ENCODE measurements around the gene PTPN14. TPM values are rescaled to one million over a fixed set of nuclear protein-coding genes. Genes with fewer than 3 reads are reported as not detected.
"Not testable (repeated sequence)": the region's sequence is repeated elsewhere in the genome, so short reads cannot be mapped to it uniquely, and the experiment has no call there.

Gene PTPN14
- total RNA-seq, 1 experiment from 2014 or later: 76.4 TPM

DNA sequence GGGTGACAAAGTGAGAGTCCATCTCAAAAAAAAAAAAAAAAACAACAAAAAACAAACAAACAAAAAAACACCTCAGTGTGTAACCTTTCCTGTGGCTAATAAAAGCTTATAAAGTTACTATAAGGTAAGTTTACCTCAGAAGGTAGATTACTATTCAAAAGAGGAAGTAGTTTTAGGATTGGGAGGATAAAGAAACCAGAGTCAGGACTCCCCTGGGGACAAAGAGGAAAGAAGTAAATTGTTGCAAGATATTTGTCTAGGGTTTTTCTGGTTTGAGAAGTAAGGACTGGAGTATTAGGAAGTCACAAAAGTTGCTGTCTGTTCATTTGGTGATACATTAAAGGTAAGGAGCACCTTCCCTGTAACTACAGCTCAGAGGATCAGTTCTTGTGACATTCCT lies 27.8 kb upstream of the PTPN14 start:
- no peaks in the 10 kb centered on the region for H4K20me1 ChIP-seq (ENCODE audit: control insufficient read depth, insufficient read depth, insufficient read length)
- no peak overlapping the region for H3K27ac ChIP-seq (ENCODE audit: insufficient read length, low read depth, low read length)
- H3K4me1 ChIP-seq (ENCODE audit: insufficient read depth, low read length): peaks cover 6% of the 10 kb centered on the region
- peaks cover 20 to 21% of the 10 kb centered on the region in 2 experiments for H3K9me3 Mint-ChIP-seq
- no peak overlapping the region for H2BK12ac ChIP-seq (ENCODE audit: insufficient read length, low read depth, low read length)
- no peaks in the 10 kb centered on the region for H3K9me3 ChIP-seq (ENCODE audit: control insufficient read depth, low read depth, low read length)
- H2BK120ac ChIP-seq (ENCODE audit: low read depth, low read length, poor library complexity, severe bottlenecking): no peak overlapping the region
- H3K9ac ChIP-seq (ENCODE audit: extremely low read depth, insufficient read length, low read length): no peak overlapping the region
- no peak overlapping the region for H2BK15ac ChIP-seq (ENCODE audit: low read depth, low read length)
- H3K27me3 Mint-ChIP-seq (ENCODE audit: low read depth): no peaks in the 10 kb centered on the region; the same call in 1 of the 2 replicates
- peaks cover 10 to 11% of the 10 kb centered on the region in 2 experiments for H3K4me1 Mint-ChIP-seq
- no peak overlapping the region for H3K56ac ChIP-seq (ENCODE audit: insufficient read length, low read depth, low read length)
- no peak overlapping the region for H2AFZ ChIP-seq (ENCODE audit: low read length)
- H3K4me3 Mint-ChIP-seq: no peak overlapping the region
- peaks cover 12 to 21% (median 16%) of the 10 kb centered on the region in 3 experiments for H3K36me3 Mint-ChIP-seq (ENCODE audit: insufficient read depth in 1 of 3, low read depth in 3 of 3)
- DNase-seq: no peak
- no peak overlapping the region for H3K18ac ChIP-seq (ENCODE audit: insufficient read length, low read depth, low read length)
- H4K8ac ChIP-seq (replicated peaks; ENCODE audit: insufficient read length, low read depth, low read length): no peak overlapping the region
- H3K79me1 ChIP-seq (ENCODE audit: insufficient read depth, low read depth, low read length, poor library complexity, severe bottlenecking): no peaks in the 10 kb centered on the region
- H3K27ac Mint-ChIP-seq: no peak overlapping the region
- H3T11ph ChIP-seq (ENCODE audit: low read length): no peak overlapping the region
- H3K27me3 ChIP-seq (ENCODE audit: insufficient read depth, low read length): no peaks in the 10 kb centered on the region
- H2BK20ac ChIP-seq (ENCODE audit: low read depth, low read length, poor library complexity, severe bottlenecking): no peak overlapping the region
- no peak overlapping the region for H3K23ac ChIP-seq (ENCODE audit: insufficient read length, low read depth, low read length)
- TF ChIP-seq, protein P1, sequence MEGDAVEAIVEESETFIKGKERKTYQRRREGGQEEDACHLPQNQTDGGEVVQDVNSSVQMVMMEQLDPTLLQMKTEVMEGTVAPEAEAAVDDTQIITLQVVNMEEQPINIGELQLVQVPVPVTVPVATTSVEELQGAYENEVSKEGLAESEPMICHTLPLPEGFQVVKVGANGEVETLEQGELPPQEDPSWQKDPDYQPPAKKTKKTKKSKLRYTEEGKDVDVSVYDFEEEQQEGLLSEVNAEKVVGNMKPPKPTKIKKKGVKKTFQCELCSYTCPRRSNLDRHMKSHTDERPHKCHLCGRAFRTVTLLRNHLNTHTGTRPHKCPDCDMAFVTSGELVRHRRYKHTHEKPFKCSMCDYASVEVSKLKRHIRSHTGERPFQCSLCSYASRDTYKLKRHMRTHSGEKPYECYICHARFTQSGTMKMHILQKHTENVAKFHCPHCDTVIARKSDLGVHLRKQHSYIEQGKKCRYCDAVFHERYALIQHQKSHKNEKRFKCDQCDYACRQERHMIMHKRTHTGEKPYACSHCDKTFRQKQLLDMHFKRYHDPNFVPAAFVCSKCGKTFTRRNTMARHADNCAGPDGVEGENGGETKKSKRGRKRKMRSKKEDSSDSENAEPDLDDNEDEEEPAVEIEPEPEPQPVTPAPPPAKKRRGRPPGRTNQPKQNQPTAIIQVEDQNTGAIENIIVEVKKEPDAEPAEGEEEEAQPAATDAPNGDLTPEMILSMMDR (conservative IDR thresholded peaks at IDR 0.05): no peak
- H2AK5ac ChIP-seq (ENCODE audit: insufficient read length, low read length): no peak overlapping the region
- no peaks in the 10 kb centered on the region for H3K23me2 ChIP-seq (ENCODE audit: insufficient read length, low read depth, low read length, poor library complexity, severe bottlenecking)
- no peak overlapping the region for H3K4me2 ChIP-seq (ENCODE audit: insufficient read depth, insufficient read length, low read length)
- H3K4ac ChIP-seq (ENCODE audit: low read depth, low read length): no peak overlapping the region
- no peak overlapping the region for H4K5ac ChIP-seq (ENCODE audit: insufficient read length, low read depth, low read length)
- no peak overlapping the region for H2BK5ac ChIP-seq (ENCODE audit: insufficient read length, low read length)
- H3K14ac ChIP-seq (ENCODE audit: insufficient read depth, low read length): no peak overlapping the region
- H4K91ac ChIP-seq (ENCODE audit: insufficient read length, low read depth, low read length): no peak overlapping the region
- no peaks in the 10 kb centered on the region for H3K79me2 ChIP-seq (ENCODE audit: insufficient read depth, low read length)

DNA sequence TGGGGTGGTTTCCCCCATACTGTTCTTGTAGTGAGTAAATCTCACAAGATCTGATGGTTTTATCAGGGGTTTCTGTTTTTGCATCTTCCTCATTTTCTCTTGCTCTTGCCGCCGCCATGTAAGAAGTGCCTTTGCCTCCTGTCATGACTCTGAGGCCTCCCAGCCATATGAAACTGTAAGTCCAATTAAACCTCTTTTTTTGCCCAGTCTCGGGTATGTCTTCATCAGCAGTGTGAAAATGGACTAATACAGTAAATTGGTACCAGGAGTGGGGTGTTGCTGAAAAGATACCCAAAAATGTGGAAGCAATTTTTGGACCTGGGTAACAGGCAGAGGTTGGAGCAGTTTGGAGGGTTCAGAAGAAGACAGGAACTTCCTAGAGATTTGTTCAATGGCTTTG lies 24.7 kb upstream of the PTPN14 start:
- H4K91ac ChIP-seq (ENCODE audit: insufficient read length, low read depth, low read length); H2BK12ac ChIP-seq (ENCODE audit: insufficient read length, low read depth, low read length); H3K4me1 ChIP-seq (ENCODE audit: insufficient read depth, low read length); H3K27me3 Mint-ChIP-seq (ENCODE audit: low read depth); H3K27ac ChIP-seq (ENCODE audit: insufficient read length, low read depth, low read length); H3K23ac ChIP-seq (ENCODE audit: insufficient read length, low read depth, low read length); H3K4me2 ChIP-seq (ENCODE audit: insufficient read depth, insufficient read length, low read length); H3K14ac ChIP-seq (ENCODE audit: insufficient read depth, low read length); H3K4me3 Mint-ChIP-seq; H4K20me1 ChIP-seq (ENCODE audit: control insufficient read depth, insufficient read depth, insufficient read length); H2BK120ac ChIP-seq (ENCODE audit: low read depth, low read length, poor library complexity, severe bottlenecking); H3T11ph ChIP-seq (ENCODE audit: low read length); DNase-seq; H4K5ac ChIP-seq (ENCODE audit: insufficient read length, low read depth, low read length); H3K9me3 ChIP-seq (ENCODE audit: control insufficient read depth, low read depth, low read length); H3K27me3 ChIP-seq (ENCODE audit: insufficient read depth, low read length); H4K8ac ChIP-seq (replicated peaks; ENCODE audit: insufficient read length, low read depth, low read length); H3K18ac ChIP-seq (ENCODE audit: insufficient read length, low read depth, low read length); H3K4me1 Mint-ChIP-seq; H2AK5ac ChIP-seq (ENCODE audit: insufficient read length, low read length); H3K56ac ChIP-seq (ENCODE audit: insufficient read length, low read depth, low read length); H3K27ac Mint-ChIP-seq; H2AFZ ChIP-seq (ENCODE audit: low read length); H3K79me1 ChIP-seq (ENCODE audit: insufficient read depth, low read depth, low read length, poor library complexity, severe bottlenecking); H2BK15ac ChIP-seq (ENCODE audit: low read depth, low read length); H2BK20ac ChIP-seq (ENCODE audit: low read depth, low read length, poor library complexity, severe bottlenecking); H2BK5ac ChIP-seq (ENCODE audit: insufficient read length, low read length); H3K9ac ChIP-seq (ENCODE audit: extremely low read depth, insufficient read length, low read length); H3K4ac ChIP-seq (ENCODE audit: low read depth, low read length); H3K79me2 ChIP-seq (ENCODE audit: insufficient read depth, low read length); H3K23me2 ChIP-seq (ENCODE audit: insufficient read length, low read depth, low read length, poor library complexity, severe bottlenecking): not testable (repeated sequence)
- Mint-ChIP-seq H3K36me3 (ENCODE audit: insufficient read depth in 1 of 3, low read depth in 3 of 3) (peaks cover 12 to 21% (median 16%) of the 10 kb centered on the region in 3 experiments), H3K9me3 (peaks cover 20 to 21% of the 10 kb centered on the region in 2 experiments)
- no CpG with 5 or more reads among the region's 3 CpGs for WGBS (ENCODE audit: extremely low coverage, insufficient read length, low lambda C conversion rate)
